ENCODE results near the gene CCDC198.

DNA sequence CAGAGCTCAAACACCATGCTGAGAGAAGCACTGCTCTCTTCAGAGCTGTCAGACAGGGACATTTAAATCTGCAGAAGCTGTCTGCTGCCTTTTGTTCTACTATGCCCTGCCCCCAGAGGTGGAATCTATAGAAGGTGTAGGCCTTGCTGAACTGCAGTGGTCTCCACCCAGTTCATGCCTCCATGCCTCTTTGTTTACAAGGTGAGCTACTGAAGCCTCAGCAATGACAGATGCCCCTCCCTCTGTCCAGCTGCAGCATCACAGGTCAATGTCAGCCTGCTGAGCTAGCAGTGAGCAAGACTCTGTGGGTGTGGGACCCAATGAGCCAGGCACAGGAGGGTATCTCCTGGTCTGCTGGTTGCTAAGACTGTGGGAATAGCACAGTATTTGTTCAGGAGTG, 25.4 kb upstream of the CCDC198 start:
- no peak for TF ChIP-seq GATA2 (IDR thresholded peaks at IDR 0.05; ENCODE audit: low read depth, low read length)
- no peak for TF ChIP-seq GATA3 (IDR thresholded peaks at IDR 0.05; ENCODE audit: low read depth, low read length)

Measured in SH-SY5Y (cell line).